Peyer's patch (tissue), 4 donors: ENCODE data around the gene RABGGTA. TPM values are rescaled to one million over a fixed set of nuclear protein-coding genes. Genes with fewer than 3 reads are reported as not detected.

Source experiments
- DNase-seq, 3 donors: peaks; one replicate each; pipeline ENCODE4 v3.0.0-alpha.2; 2017 to 2019
- H3K27ac ChIP-seq, 4 donors: fragments of 200-600 bp; sonication (generic); one replicate each; pipeline ENCODE4 v1.5.1; 2016 to 2019
- H3K27me3 ChIP-seq, 2 donors: fragments of 200-600 bp; sonication (generic); one replicate each; pipeline ENCODE4 v1.5.1; 2019
- H3K36me3 ChIP-seq, 3 donors: fragments of 200-600 bp; sonication (generic); one replicate each; pipeline ENCODE4 v1.5.1; 2016 to 2019
- H3K4me1 ChIP-seq, 4 donors: fragments of 200-600 bp; sonication (generic); one replicate each; pipeline ENCODE4 v1.5.1; 2016 to 2019
- H3K4me3 ChIP-seq, 4 donors: fragments of 200-600 bp; sonication (generic); 1 replicate in 3 of 4; 2 replicates in 1 of 4; pipeline ENCODE4 v1.5.1; 2016 to 2019; ENCODE audit warnings: mild to moderate bottlenecking in 1 of 4
- H3K9me3 ChIP-seq, 4 donors: fragments of 200-600 bp; sonication (generic); one replicate each; pipeline ENCODE4 v1.5.1; 2016 to 2019; ENCODE audit warnings: mild to moderate bottlenecking in 1 of 4
- CTCF ChIP-seq, 6 experiments: fragments of 450-650 bp in 4 of 6; fragments of 200-600 bp in 2 of 6; sonication (generic) in 1 of 6; IDR thresholded peaks; one replicate each; pipeline ENCODE4 v1.5.1; 2017 to 2019; ENCODE audit warnings: antibody characterized with exemption in 6 of 6, mild to moderate bottlenecking in 3 of 6, moderate library complexity in 1 of 6
- POLR2A ChIP-seq, 2 donors: fragments of 450-650 bp; IDR thresholded peaks; one replicate each; pipeline ENCODE4 v1.5.1; 2017; ENCODE audit warnings: antibody characterized with exemption in 2 of 2, mild to moderate bottlenecking in 2 of 2, moderate library complexity in 2 of 2
- total RNA-seq, 4 donors: library from RNA; depleted of rRNA; stranded (reverse); fragments of >200 nt; gene quantifications; one replicate each; pipeline ENCODE4 v1.1.0, GENCODE V29; 2016

Gene RABGGTA
- total RNA-seq, 4 donors from 2014 or later = 57.3 to 84.6 (median 77.6) TPM

- no peak overlapping the region for H3K27ac ChIP-seq
- H3K9me3 ChIP-seq = no peaks in the 10 kb centered on the region
- DNase-seq = no peak
- no peak overlapping the region for H3K4me3 ChIP-seq
- TF ChIP-seq POLR2A (IDR thresholded peaks at IDR 0.05) = no peak
- TF ChIP-seq CTCF (IDR thresholded peaks at IDR 0.05) = no peak
- no peaks in the 10 kb centered on the region for H3K4me1 ChIP-seq
- H3K36me3 ChIP-seq = peaks cover 0 to 22% (median 0%) of the 10 kb centered on the region in 3 donors
- H3K27me3 ChIP-seq = no peaks in the 10 kb centered on the region
Measured at GRCh38 chr14:24261969-24262327, 9.4 kb downstream of the RABGGTA start.

- Histone ChIP-seq H3K4me3 (no peak overlapping the region), H3K27me3 (no peaks in the 10 kb centered on the region), H3K9me3 (no peaks in the 10 kb centered on the region), H3K27ac (no peak overlapping the region), H3K36me3 (peaks cover 0 to 17% (median 0%) of the 10 kb centered on the region in 3 donors), H3K4me1 (no peaks in the 10 kb centered on the region)
- no peak for DNase-seq
- TF ChIP-seq CTCF (IDR thresholded peaks at IDR 0.05) (no peak), POLR2A (IDR thresholded peaks at IDR 0.05) (no peak)
Measured at GRCh38 chr14:24261256-24261968, 10.0 kb downstream of the RABGGTA start.

GRCh38 chr14:24260780-24261157, 10.6 kb downstream of the RABGGTA start:
- Histone ChIP-seq H3K4me3 (no peak overlapping the region), H3K36me3 (peaks cover 0 to 11% (median 0%) of the 10 kb centered on the region in 3 donors), H3K27ac (no peak overlapping the region), H3K4me1 (no peaks in the 10 kb centered on the region), H3K27me3 (no peaks in the 10 kb centered on the region), H3K9me3 (no peaks in the 10 kb centered on the region)
- no peak for DNase-seq
- TF ChIP-seq CTCF (IDR thresholded peaks at IDR 0.05) (no peak), POLR2A (IDR thresholded peaks at IDR 0.05) (no peak)

- no peaks in the 10 kb centered on the region for H3K27me3 ChIP-seq
- DNase-seq = no peak
- no peaks in the 10 kb centered on the region for H3K9me3 ChIP-seq
- TF ChIP-seq POLR2A (IDR thresholded peaks at IDR 0.05) (no peak), CTCF (IDR thresholded peaks at IDR 0.05) (no peak)
- H3K4me3 ChIP-seq = no peak overlapping the region
- H3K36me3 ChIP-seq = peaks cover 0 to 7% (median 0%) of the 10 kb centered on the region in 3 donors
- H3K4me1 ChIP-seq = no peaks in the 10 kb centered on the region
- no peak overlapping the region for H3K27ac ChIP-seq
Measured at GRCh38 chr14:24260026-24260779, 11.2 kb downstream of the RABGGTA start.

- Histone ChIP-seq H3K27me3 (no peaks in the 10 kb centered on the region), H3K9me3 (no peaks in the 10 kb centered on the region), H3K4me3 (no peak overlapping the region), H3K27ac (no peak overlapping the region), H3K4me1 (no peaks in the 10 kb centered on the region), H3K36me3 (peaks cover 0 to 10% (median 0%) of the 10 kb centered on the region in 3 donors)
- no peak for TF ChIP-seq POLR2A (IDR thresholded peaks at IDR 0.05)
- DNase-seq = no peak
Measured at GRCh38 chr14:24259282-24260025, 11.9 kb downstream of the RABGGTA start.
